ENCODE results near the gene CHSY1. TPM values are rescaled to one million over a fixed set of nuclear protein-coding genes. Genes with fewer than 3 reads are reported as not detected.

CHSY1 gene
- total RNA-seq (2013), result 24.3 TPM
- polyA plus RNA-seq (10 to 100 TPM in 1 of 3 donors, 1 to 10 TPM in 2; 2.7 to 19.0 (median 3.0) TPM), polyA minus RNA-seq (20.9 and 25.8 TPM in 2 replicates), total RNA-seq (36.9 to 287 (median 227) reads per million in 11 experiments)

DNA sequence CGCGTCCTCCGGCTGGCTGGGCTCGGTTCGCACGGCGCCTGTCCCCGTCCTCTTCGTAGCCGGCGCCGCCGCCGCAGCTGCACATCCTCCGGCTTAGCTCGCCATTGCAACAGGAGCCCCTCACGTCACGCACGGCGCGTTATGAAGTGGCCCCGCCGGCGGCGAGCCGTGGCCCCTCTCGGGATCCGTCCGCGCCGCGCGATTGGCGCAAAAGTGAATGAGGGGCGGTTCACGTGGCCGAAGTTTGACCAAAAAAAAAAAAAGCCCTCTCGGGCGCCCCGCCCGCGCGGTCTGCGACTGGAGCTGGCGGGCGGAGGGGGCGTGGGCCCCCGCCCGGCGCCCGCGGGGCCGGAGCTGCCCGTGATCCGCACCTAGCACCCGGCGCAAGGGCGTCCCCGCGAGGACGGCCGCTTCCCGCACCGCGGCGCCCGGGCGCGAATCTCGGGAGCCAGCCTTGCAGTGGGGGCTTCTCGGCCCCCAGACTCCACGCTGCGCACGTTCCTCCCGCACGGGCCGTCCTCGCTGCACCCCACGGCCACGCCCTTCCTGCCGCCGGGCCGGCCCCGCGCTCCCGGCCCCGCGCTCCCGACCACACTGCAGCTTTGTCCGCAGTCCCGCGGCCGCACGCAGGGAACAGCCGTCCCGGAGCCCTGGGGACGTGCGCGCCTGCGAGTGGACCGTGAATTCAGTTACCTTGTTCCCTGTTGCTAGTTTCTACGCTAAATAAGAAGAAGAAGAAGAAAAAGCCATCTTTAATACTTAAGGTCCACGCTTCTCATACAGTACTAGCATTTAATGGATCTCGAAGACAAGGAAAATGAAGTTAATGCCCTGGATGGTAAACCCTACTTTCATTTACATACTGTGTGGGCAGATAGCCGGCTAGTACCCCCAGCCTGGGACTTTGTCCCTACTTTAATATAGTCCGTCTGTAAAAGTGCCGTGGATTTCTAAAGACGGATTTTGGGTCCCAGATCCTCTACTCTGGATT, at the start of gene CHSY1:
Gene CHSY1 (minus strand): TSS at position 219 of the 991 bp plus-strand sequence. CDS start 592 bp downstream, outside the sequence.
- Histone ChIP-seq H3K9me3 (replicated peaks in 1 of 2; ENCODE audit: control insufficient read depth in 1 of 2, insufficient read depth in 1 of 2, low read length in 2 of 2) (no peaks in the 10 kb centered on the region), H2AFZ (ENCODE audit: insufficient read depth, low read depth, low read length, poor library complexity, severe bottlenecking) (peak within 1 kb of the TSS; percentile 76), H3K79me2 (ENCODE audit: insufficient read depth, low read length) (peaks cover 52% of the 10 kb centered on the region), H3K27me3 (ENCODE audit: control insufficient read depth in 2 of 2, insufficient read depth in 2 of 2, low read length in 2 of 2) (no peaks in the 10 kb centered on the region), H3K36me3 (replicated peaks in 1 of 2; ENCODE audit: control insufficient read depth in 1 of 2, insufficient read depth in 2 of 2, low read length in 2 of 2) (peaks cover 0 to 5% of the 10 kb centered on the region in 2 donors), H3K4me3 (replicated peaks in 1 of 3; ENCODE audit: low read depth in 2 of 3, low read length in 3 of 3) (peak within 1 kb of the TSS; percentile 87 to 96 (median 92)), H4K20me1 (ENCODE audit: insufficient read depth, low read length) (peaks cover 31% of the 10 kb centered on the region), H3K4me2 (replicated peaks; ENCODE audit: extremely low read depth, low read length, poor library complexity, severe bottlenecking) (peak within 1 kb of the TSS; percentile 92), H3K4me1 (ENCODE audit: control insufficient read depth in 1 of 2, insufficient read depth in 2 of 2, low read length in 2 of 2) (peaks cover 46 to 48% of the 10 kb centered on the region in 2 donors), H3K9ac (ENCODE audit: insufficient read depth, low read length, poor library complexity, severe bottlenecking) (peak within 1 kb of the TSS; percentile 85), H3K27ac (ENCODE audit: low read depth in 1 of 2, low read length in 2 of 2) (peak within 1 kb of the TSS; percentile 48 to 83)
- peaks cover 2 to 11% (median 7%) of the 10 kb centered on the region in 3 donors for H3K27me3 Mint-ChIP-seq (ENCODE audit: low read depth in 3 of 3)
- intact Hi-C loops (cut with micrococcal nuclease), result loop anchor here (5.0 to 10.0 kb wide), 5 partner anchors 35 to 337 kb away; partner anchors contain the start of gene LRRK1 (in 1 of the 2)
- TF ChIP-seq CTCF (IDR thresholded peaks at IDR 0.05), result no peak
- DNase-seq, result peak; percentile 93 to 95 (median 94)
- H3K27ac Mint-ChIP-seq, result peak within 1 kb of the TSS; percentile 84 to 92 (median 92)
- peaks cover 48% of the 10 kb centered on the region for H3K4me1 Mint-ChIP-seq
- H3K4me3 Mint-ChIP-seq, result peak within 1 kb of the TSS; percentile 95 to 96
- under 1% methylated on average over 95 of the region's 108 CpGs for WGBS (ENCODE audit: insufficient coverage)
- H3K9me3 Mint-ChIP-seq, result no peaks in the 10 kb centered on the region
- H3K36me3 Mint-ChIP-seq, result peaks cover 15 to 17% of the 10 kb centered on the region in 2 donors

Data from CD14-positive monocyte (primary cell).